H9 (cell line): ENCODE data around the gene ARL17A. TPM values are rescaled to one million over a fixed set of nuclear protein-coding genes. Genes with fewer than 3 reads are reported as not detected.
"Not testable (repeated sequence)": the region's sequence is repeated elsewhere in the genome, so short reads cannot be mapped to it uniquely, and the experiment has no call there.

ENCODE experiments used
- DNase-seq: peaks from one replicate; pipeline ENCODE4 v3.0.0-alpha.2; 2017
- H2AFZ ChIP-seq: one replicate; pipeline ENCODE4 v1.6.1; 2013; ENCODE audit warnings: mild to moderate bottlenecking, low read length, control low read depth, moderate library complexity
- H2AK5ac ChIP-seq: 2 replicates; pipeline ENCODE4 v1.6.1; 2013; ENCODE audit warnings: low read length, control low read depth, mixed read lengths; ENCODE audit not compliant: insufficient read length
- H2BK120ac ChIP-seq: one replicate; pipeline ENCODE4 v1.6.1; 2013; ENCODE audit warnings: low read depth, mild to moderate bottlenecking, low read length, control low read depth, inconsistent platforms; ENCODE audit not compliant: poor library complexity, severe bottlenecking
- H2BK12ac ChIP-seq: 2 replicates; pipeline ENCODE4 v1.6.1; 2013; ENCODE audit warnings: low read length, control low read depth, mixed read lengths, low read depth; ENCODE audit not compliant: insufficient read length
- H2BK15ac ChIP-seq: 2 replicates; pipeline ENCODE4 v1.6.1; 2013; ENCODE audit warnings: low read depth, low read length, control low read depth
- H2BK20ac ChIP-seq: one replicate; pipeline ENCODE4 v1.6.1; 2013; ENCODE audit warnings: low read depth, mild to moderate bottlenecking, low read length, control low read depth, inconsistent platforms; ENCODE audit not compliant: poor library complexity, severe bottlenecking
- H2BK5ac ChIP-seq: 2 replicates; pipeline ENCODE4 v1.6.1; 2013; ENCODE audit warnings: low read length, control low read depth, mixed read lengths; ENCODE audit not compliant: insufficient read length
- H3K14ac ChIP-seq: 2 replicates; pipeline ENCODE4 v1.6.1; 2013; ENCODE audit warnings: low read length, control low read depth; ENCODE audit not compliant: insufficient read depth
- H3K18ac ChIP-seq: 2 replicates; pipeline ENCODE4 v1.6.1; 2013; ENCODE audit warnings: low read depth, mild to moderate bottlenecking, mixed read lengths, low read length, control low read depth; ENCODE audit not compliant: insufficient read length
- H3K23ac ChIP-seq: 2 replicates; pipeline ENCODE4 v1.6.1; 2013; ENCODE audit warnings: low read length, control low read depth, mixed read lengths, low read depth; ENCODE audit not compliant: insufficient read length
- H3K23me2 ChIP-seq: 2 replicates; pipeline ENCODE4 v1.6.1; 2013; ENCODE audit warnings: low read depth, mild to moderate bottlenecking, mixed read lengths, low read length, control low read depth; ENCODE audit not compliant: insufficient read length, poor library complexity, severe bottlenecking
- H3K27ac ChIP-seq: 2 replicates; pipeline ENCODE4 v1.5.1; 2013; ENCODE audit warnings: low read length, control low read depth, mixed read lengths, low read depth; ENCODE audit not compliant: insufficient read length
- H3K27me3 ChIP-seq: 2 replicates; pipeline ENCODE4 v1.6.1; 2013; ENCODE audit warnings: low read length, control low read depth, inconsistent platforms; ENCODE audit not compliant: insufficient read depth
- H3K4ac ChIP-seq: 2 replicates; pipeline ENCODE4 v1.6.1; 2013; ENCODE audit warnings: low read depth, mild to moderate bottlenecking, control low read depth, inconsistent platforms, low read length, moderate library complexity
- H3K4me1 ChIP-seq: 2 replicates; pipeline ENCODE4 v1.6.1; 2013; ENCODE audit warnings: low read length, control low read depth, inconsistent platforms; ENCODE audit not compliant: insufficient read depth
- H3K4me2 ChIP-seq: 2 replicates; pipeline ENCODE4 v1.6.1; 2013; ENCODE audit warnings: low read length, control low read depth, mixed read lengths; ENCODE audit not compliant: insufficient read length, insufficient read depth
- H3K56ac ChIP-seq: 2 replicates; pipeline ENCODE4 v1.6.1; 2013; ENCODE audit warnings: low read depth, mild to moderate bottlenecking, mixed read lengths, low read length, control low read depth; ENCODE audit not compliant: insufficient read length
- H3K79me1 ChIP-seq: 2 replicates; pipeline ENCODE4 v1.6.1; 2013; ENCODE audit warnings: low read depth, mild to moderate bottlenecking, moderate library complexity, low read length, control low read depth, inconsistent platforms; ENCODE audit not compliant: insufficient read depth, poor library complexity, severe bottlenecking
- H3K79me2 ChIP-seq: 2 replicates; pipeline ENCODE4 v1.6.1; 2013; ENCODE audit warnings: low read length, control low read depth, inconsistent platforms; ENCODE audit not compliant: insufficient read depth
- H3K9ac ChIP-seq: 2 replicates; pipeline ENCODE4 v1.6.1; 2013; ENCODE audit warnings: low read length, control low read depth, mixed read lengths; ENCODE audit not compliant: insufficient read length; ENCODE audit errors: extremely low read depth
- H3K9me3 ChIP-seq: one replicate; pipeline ENCODE4 v1.6.1; 2013; ENCODE audit warnings: low read depth, low read length, inconsistent platforms; ENCODE audit not compliant: control insufficient read depth
- H3T11ph ChIP-seq: one replicate; pipeline ENCODE4 v1.6.1; 2013; ENCODE audit warnings: mild to moderate bottlenecking, low read length, control low read depth, inconsistent platforms
- H4K20me1 ChIP-seq: one replicate; pipeline ENCODE4 v1.6.1; 2013; ENCODE audit not compliant: control insufficient read depth, insufficient read length, insufficient read depth
- H4K5ac ChIP-seq: 2 replicates; pipeline ENCODE4 v1.6.1; 2013; ENCODE audit warnings: low read depth, mild to moderate bottlenecking, mixed read lengths, low read length, control low read depth; ENCODE audit not compliant: insufficient read length
- H4K8ac ChIP-seq: replicated peaks from 2 replicates; pipeline ENCODE4 v1.6.1; 2013; ENCODE audit warnings: low read length, control low read depth, mixed read lengths, low read depth; ENCODE audit not compliant: insufficient read length
- H4K91ac ChIP-seq: 2 replicates; pipeline ENCODE4 v1.6.1; 2013; ENCODE audit warnings: low read depth, mild to moderate bottlenecking, moderate library complexity, mixed read lengths, low read length, control low read depth; ENCODE audit not compliant: insufficient read length
- H3K27ac Mint-ChIP-seq, 3 experiments: 2 replicates in 2 of 3; 3 replicates in 1 of 3; pipeline ENCODE4 v1.8.0; 2020 to 2021; ENCODE audit warnings: mixed read lengths in 3 of 3, mild to moderate bottlenecking in 1 of 3, moderate library complexity in 1 of 3
- H3K27me3 Mint-ChIP-seq: 2 replicates; pipeline ENCODE4 v1.8.0; 2021; ENCODE audit warnings: low read depth, mild to moderate bottlenecking, moderate library complexity, mixed read lengths
- H3K36me3 Mint-ChIP-seq, 3 experiments: 2 replicates in 2 of 3; 3 replicates in 1 of 3; pipeline ENCODE4 v1.8.0; 2020 to 2021; ENCODE audit warnings: low read depth in 3 of 3, mixed read lengths in 3 of 3; ENCODE audit not compliant: insufficient read depth in 1 of 3
- H3K4me1 Mint-ChIP-seq, 2 experiments: 2 replicates each; pipeline ENCODE4 v1.8.0; 2020; ENCODE audit warnings: mixed read lengths in 2 of 2
- H3K4me3 Mint-ChIP-seq, 2 experiments: 2 replicates in 1 of 2; 3 replicates in 1 of 2; pipeline ENCODE4 v1.8.0; 2020 to 2021; ENCODE audit warnings: mild to moderate bottlenecking in 2 of 2, mixed read lengths in 2 of 2, moderate library complexity in 1 of 2
- H3K9me3 Mint-ChIP-seq, 2 experiments: 2 replicates in 1 of 2; 3 replicates in 1 of 2; pipeline ENCODE4 v1.8.0; 2020; ENCODE audit warnings: mild to moderate bottlenecking in 2 of 2, mixed read lengths in 2 of 2, moderate library complexity in 1 of 2
- WGBS: extraction: QIAGEN DNeasy Blood & Tissue Kit; methylation state at CpG from one replicate; pipeline ENCODE4 v1.1.7; 2013; ENCODE audit warnings: missing lambda C conversion rate, low lambda C conversion rate, mixed read lengths; ENCODE audit not compliant: insufficient read length; ENCODE audit errors: extremely low coverage; 5-methylcytosine and 5-hydroxymethylcytosine counted together
- total RNA-seq: library from RNA; stranded (reverse); gene quantifications from 2 replicates; pipeline ENCODE4 v1.2.1, GENCODE V29; 2021

Gene ARL17A
- total RNA-seq, 1 experiment from 2014 or later, result 12.2 TPM

GRCh38 chr17:46548607-46549006 is 30.9 kb downstream of the ARL17A start:
- H3K4me1 Mint-ChIP-seq, H3K27me3 ChIP-seq, H3K27me3 Mint-ChIP-seq: not testable (repeated sequence)

GRCh38 chr17:46534716-46535115 is 44.8 kb downstream of the ARL17A start:
- H3K4me1 ChIP-seq, H3K9me3 ChIP-seq, H3K4me2 ChIP-seq, H3K27ac Mint-ChIP-seq, H3K23ac ChIP-seq, H3T11ph ChIP-seq, H2AK5ac ChIP-seq, H3K27me3 Mint-ChIP-seq, H3K9ac ChIP-seq, H2BK5ac ChIP-seq, H3K14ac ChIP-seq, H3K9me3 Mint-ChIP-seq, H3K4me1 Mint-ChIP-seq, H3K23me2 ChIP-seq, H4K5ac ChIP-seq, H2AFZ ChIP-seq, H3K27ac ChIP-seq, H3K79me1 ChIP-seq, H2BK12ac ChIP-seq, H3K79me2 ChIP-seq, H3K36me3 Mint-ChIP-seq, H2BK15ac ChIP-seq, H2BK120ac ChIP-seq, H4K91ac ChIP-seq, H4K8ac ChIP-seq, H3K27me3 ChIP-seq, H4K20me1 ChIP-seq, H3K4ac ChIP-seq, H3K56ac ChIP-seq, H3K18ac ChIP-seq, H3K4me3 Mint-ChIP-seq, H2BK20ac ChIP-seq: not testable (repeated sequence)
- no CpG with 5 or more reads among the region's 22 CpGs for WGBS
- peak; percentile 28 for DNase-seq

More at GRCh38 chr17:46548607-46549006, 30.9 kb downstream of the ARL17A start:
- WGBS, result no CpG with 5 or more reads among the region's 10 CpGs
- not testable (repeated sequence) for H4K8ac ChIP-seq, H2AK5ac ChIP-seq, H3K79me2 ChIP-seq, H3K9me3 ChIP-seq, H3K9ac ChIP-seq, H3K27ac ChIP-seq, H3K4me3 Mint-ChIP-seq, H3T11ph ChIP-seq, H3K79me1 ChIP-seq, H2BK20ac ChIP-seq, H2AFZ ChIP-seq, H3K23me2 ChIP-seq, H2BK15ac ChIP-seq, H2BK5ac ChIP-seq, H3K4ac ChIP-seq, H3K18ac ChIP-seq, H3K36me3 Mint-ChIP-seq, H3K9me3 Mint-ChIP-seq, H3K4me2 ChIP-seq, H3K23ac ChIP-seq, H4K91ac ChIP-seq, H2BK12ac ChIP-seq, H2BK120ac ChIP-seq, H3K27ac Mint-ChIP-seq, H4K20me1 ChIP-seq, H4K5ac ChIP-seq, H3K4me1 ChIP-seq, H3K56ac ChIP-seq, H3K14ac ChIP-seq
- DNase-seq, result peak; percentile 19
